Stimulated activated naive B cell treated with anti-CD40 and anti-IgM and Interleukin-4, amounts not matched to agents 10 μg/mL and 1 μg/mL and 100 μg/mL, for 72 hours (primary cell): ENCODE measurements around the gene ATP8A2.

ENCODE experiments used
- ATAC-seq, 2 donors: fragments of 150-1000 bp; cut with Tn5 transposase; replicated peaks; 2 replicates each; pipeline ENCODE4 v1.10.0; 2021; ENCODE audit warnings: moderate library complexity in 1 of 2
- DNase-seq: peaks from one replicate; pipeline ENCODE4 v3.0.0; 2021
- H3K27ac Mint-ChIP-seq: one replicate; pipeline ENCODE4 v1.8.0; 2022; ENCODE audit warnings: mild to moderate bottlenecking, mixed read lengths
- H3K27me3 Mint-ChIP-seq, 2 donors: one replicate each; pipeline ENCODE4 v1.8.0; 2022; ENCODE audit warnings: mixed read lengths in 2 of 2
- H3K36me3 Mint-ChIP-seq, 2 donors: one replicate each; pipeline ENCODE4 v1.8.0; 2022; ENCODE audit warnings: mixed read lengths in 2 of 2, mild to moderate bottlenecking in 1 of 2
- H3K4me1 Mint-ChIP-seq, 2 donors: one replicate each; pipeline ENCODE4 v1.8.0; 2022; ENCODE audit warnings: mixed read lengths in 2 of 2, mild to moderate bottlenecking in 1 of 2
- H3K4me3 Mint-ChIP-seq, 2 donors: one replicate each; pipeline ENCODE4 v1.8.0; 2022; ENCODE audit warnings: mild to moderate bottlenecking in 2 of 2, mixed read lengths in 2 of 2, moderate library complexity in 1 of 2
- H3K9me3 Mint-ChIP-seq, 2 donors: one replicate each; pipeline ENCODE4 v1.8.0; 2022; ENCODE audit warnings: mixed read lengths in 2 of 2, mild to moderate bottlenecking in 1 of 2

Gene ATP8A2

GRCh38 chr13:25860265-25860664 lies 488.5 kb downstream of the ATP8A2 start:
- Mint-ChIP-seq H3K36me3 (no peaks in the 10 kb centered on the region), H3K4me3 (no peak overlapping the region), H3K9me3 (no peaks in the 10 kb centered on the region), H3K4me1 (no peaks in the 10 kb centered on the region), H3K27ac (no peak overlapping the region), H3K27me3 (peaks cover 3 to 19% of the 10 kb centered on the region in 2 donors)
- no peak for ATAC-seq
- DNase-seq, result no peak

GRCh38 chr13:25860862-25861261 lies 489.1 kb downstream of the ATP8A2 start:
- ATAC-seq (no peak), DNase-seq (no peak)
- Mint-ChIP-seq H3K36me3 (no peaks in the 10 kb centered on the region), H3K4me1 (no peaks in the 10 kb centered on the region), H3K4me3 (no peak overlapping the region), H3K9me3 (no peaks in the 10 kb centered on the region), H3K27me3 (peaks cover 3 to 20% of the 10 kb centered on the region in 2 donors), H3K27ac (no peak overlapping the region)

- Mint-ChIP-seq H3K27me3 (peaks cover 8 to 30% of the 10 kb centered on the region in 2 donors), H3K4me1 (no peaks in the 10 kb centered on the region), H3K27ac (no peak overlapping the region), H3K9me3 (no peaks in the 10 kb centered on the region), H3K36me3 (no peaks in the 10 kb centered on the region), H3K4me3 (no peak overlapping the region)
- ATAC-seq, result no peak
- DNase-seq, result no peak
Measured at GRCh38 chr13:25862156-25862555, 490.4 kb downstream of the ATP8A2 start.

GRCh38 chr13:25864116-25864515 lies 492.3 kb downstream of the ATP8A2 start:
- peaks cover 12 to 31% of the 10 kb centered on the region in 2 donors for H3K27me3 Mint-ChIP-seq
- no peak for DNase-seq
- no peak overlapping the region for H3K4me3 Mint-ChIP-seq
- no peak overlapping the region for H3K27ac Mint-ChIP-seq
- H3K9me3 Mint-ChIP-seq, result no peaks in the 10 kb centered on the region
- H3K4me1 Mint-ChIP-seq, result no peaks in the 10 kb centered on the region
- H3K36me3 Mint-ChIP-seq, result no peaks in the 10 kb centered on the region
- no peak for ATAC-seq

- no peak overlapping the region for H3K27ac Mint-ChIP-seq
- ATAC-seq, result peak in 1 of 2 donors; percentile 31
- H3K36me3 Mint-ChIP-seq, result no peaks in the 10 kb centered on the region
- no peaks in the 10 kb centered on the region for H3K9me3 Mint-ChIP-seq
- peaks cover 12 to 28% of the 10 kb centered on the region in 2 donors for H3K27me3 Mint-ChIP-seq
- H3K4me3 Mint-ChIP-seq, result no peak overlapping the region
- DNase-seq, result no peak
- H3K4me1 Mint-ChIP-seq, result no peaks in the 10 kb centered on the region
Measured at GRCh38 chr13:25864936-25865335, 493.2 kb downstream of the ATP8A2 start.

GRCh38 chr13:25865391-25865790 lies 493.6 kb downstream of the ATP8A2 start:
- Mint-ChIP-seq H3K4me3 (no peak overlapping the region), H3K4me1 (no peaks in the 10 kb centered on the region), H3K9me3 (no peaks in the 10 kb centered on the region), H3K36me3 (no peaks in the 10 kb centered on the region), H3K27me3 (peaks cover 12 to 28% of the 10 kb centered on the region in 2 donors), H3K27ac (no peak overlapping the region)
- DNase-seq (no peak), ATAC-seq (no peak)

GRCh38 chr13:25867038-25867437 lies 495.3 kb downstream of the ATP8A2 start:
- no peak for ATAC-seq
- no peaks in the 10 kb centered on the region for H3K36me3 Mint-ChIP-seq
- H3K4me1 Mint-ChIP-seq, result no peaks in the 10 kb centered on the region

GRCh38 chr13:25868490-25868889 lies 496.7 kb downstream of the ATP8A2 start:
- ATAC-seq (no peak), DNase-seq (no peak)
- Mint-ChIP-seq H3K36me3 (no peaks in the 10 kb centered on the region), H3K27me3 (peaks cover 12 to 20% of the 10 kb centered on the region in 2 donors), H3K9me3 (no peaks in the 10 kb centered on the region), H3K4me3 (no peak overlapping the region), H3K27ac (no peak overlapping the region), H3K4me1 (no peaks in the 10 kb centered on the region)

More at GRCh38 chr13:25867038-25867437, 495.3 kb downstream of the ATP8A2 start:
- peaks cover 12 to 20% of the 10 kb centered on the region in 2 donors for H3K27me3 Mint-ChIP-seq
- DNase-seq, result no peak
- no peak overlapping the region for H3K27ac Mint-ChIP-seq
- H3K9me3 Mint-ChIP-seq, result no peaks in the 10 kb centered on the region
- no peak overlapping the region for H3K4me3 Mint-ChIP-seq

- H3K36me3 Mint-ChIP-seq, result no peaks in the 10 kb centered on the region
- peaks cover 2 to 7% of the 10 kb centered on the region in 2 donors for H3K9me3 Mint-ChIP-seq
- no peak overlapping the region for H3K27ac Mint-ChIP-seq
- H3K27me3 Mint-ChIP-seq, result peaks cover 20% of the 10 kb centered on the region in 2 donors
- H3K4me1 Mint-ChIP-seq, result peaks cover 0 to 2% of the 10 kb centered on the region in 2 donors
- no peak for DNase-seq
- no peak for ATAC-seq
- no peak overlapping the region for H3K4me3 Mint-ChIP-seq
Measured at GRCh38 chr13:25869941-25870340, 498.2 kb downstream of the ATP8A2 start.

- Mint-ChIP-seq H3K36me3 (no peaks in the 10 kb centered on the region), H3K27ac (no peak overlapping the region), H3K27me3 (peaks cover 12 to 14% of the 10 kb centered on the region in 2 donors), H3K4me3 (no peak overlapping the region), H3K4me1 (peaks cover 0 to 2% of the 10 kb centered on the region in 2 donors), H3K9me3 (peaks cover 2 to 7% of the 10 kb centered on the region in 2 donors)
- no peak for DNase-seq
- no peak for ATAC-seq
Measured at GRCh38 chr13:25871389-25872125, 499.8 kb downstream of the ATP8A2 start.

- H3K4me3 Mint-ChIP-seq, result no peak overlapping the region
- ATAC-seq (no peak), DNase-seq (no peak)
- H3K4me1 Mint-ChIP-seq, result peaks cover 0 to 2% of the 10 kb centered on the region in 2 donors
- no peaks in the 10 kb centered on the region for H3K36me3 Mint-ChIP-seq
- peaks cover 2 to 7% of the 10 kb centered on the region in 2 donors for H3K9me3 Mint-ChIP-seq
- H3K27ac Mint-ChIP-seq, result no peak overlapping the region
- peaks cover 4 to 8% of the 10 kb centered on the region in 2 donors for H3K27me3 Mint-ChIP-seq
Measured at GRCh38 chr13:25872481-25873241, 500.9 kb downstream of the ATP8A2 start.

GRCh38 chr13:25873242-25873612 lies 501.5 kb downstream of the ATP8A2 start:
- H3K27me3 Mint-ChIP-seq, result peaks cover 4 to 8% of the 10 kb centered on the region in 2 donors
- no peak overlapping the region for H3K4me3 Mint-ChIP-seq
- H3K27ac Mint-ChIP-seq, result no peak overlapping the region
- DNase-seq (no peak), ATAC-seq (no peak)
- peaks cover 2 to 7% of the 10 kb centered on the region in 2 donors for H3K9me3 Mint-ChIP-seq
- peaks cover 0 to 2% of the 10 kb centered on the region in 2 donors for H3K4me1 Mint-ChIP-seq
- H3K36me3 Mint-ChIP-seq, result no peaks in the 10 kb centered on the region

GRCh38 chr13:25874064-25874737 lies 502.4 kb downstream of the ATP8A2 start:
- H3K9me3 Mint-ChIP-seq, result peaks cover 2 to 7% of the 10 kb centered on the region in 2 donors
- DNase-seq (no peak), ATAC-seq (no peak)
- H3K27ac Mint-ChIP-seq, result no peak overlapping the region
- no peaks in the 10 kb centered on the region for H3K36me3 Mint-ChIP-seq
- peaks cover 0 to 2% of the 10 kb centered on the region in 2 donors for H3K4me1 Mint-ChIP-seq
- H3K27me3 Mint-ChIP-seq, result peaks cover 0 to 12% of the 10 kb centered on the region in 2 donors
- no peak overlapping the region for H3K4me3 Mint-ChIP-seq

- Mint-ChIP-seq H3K4me1 (peaks cover 0 to 2% of the 10 kb centered on the region in 2 donors), H3K27me3 (peaks cover 0 to 12% of the 10 kb centered on the region in 2 donors), H3K9me3 (peaks cover 2 to 7% of the 10 kb centered on the region in 2 donors), H3K27ac (no peak overlapping the region), H3K36me3 (no peaks in the 10 kb centered on the region), H3K4me3 (no peak overlapping the region)
- DNase-seq (no peak), ATAC-seq (no peak)
Measured at GRCh38 chr13:25874907-25875306, 503.1 kb downstream of the ATP8A2 start.
